HG03095 (cell line): ENCODE data around the gene ATP6V0E2.
"Not testable (repeated sequence)": the region's sequence is repeated elsewhere in the genome, so short reads cannot be mapped to it uniquely, and the experiment has no call there.

Experiments
- ATAC-seq: cut with Tn5 transposase; IDR thresholded peaks from one replicate; pipeline ENCODE4 v1.9.1; 2021; ENCODE audit warnings: moderate library complexity; ENCODE audit not compliant: unreplicated experiment

ATP6V0E2 gene

DNA sequence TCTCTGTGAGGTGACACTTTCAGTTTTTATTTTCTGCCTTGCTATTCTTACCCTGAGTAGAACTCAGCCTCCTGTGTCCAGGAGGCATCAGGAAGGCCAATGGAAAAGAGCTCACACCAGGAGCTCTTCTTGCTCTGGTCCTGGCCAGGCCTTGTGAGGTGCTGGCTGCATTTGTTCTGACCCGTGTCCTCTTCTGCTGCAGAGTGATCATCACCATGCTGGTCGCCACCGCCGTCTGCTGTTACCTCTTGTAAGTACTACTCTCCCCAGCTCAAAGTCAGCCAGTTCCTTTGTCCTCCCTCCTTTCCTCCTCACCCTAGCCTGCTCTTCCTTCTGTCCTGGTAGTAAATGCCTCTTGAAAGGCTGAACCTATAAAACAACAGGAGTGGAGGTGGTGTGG is 1.6 kb downstream of the ATP6V0E2 start:
- ATAC-seq, result no peak

DNA sequence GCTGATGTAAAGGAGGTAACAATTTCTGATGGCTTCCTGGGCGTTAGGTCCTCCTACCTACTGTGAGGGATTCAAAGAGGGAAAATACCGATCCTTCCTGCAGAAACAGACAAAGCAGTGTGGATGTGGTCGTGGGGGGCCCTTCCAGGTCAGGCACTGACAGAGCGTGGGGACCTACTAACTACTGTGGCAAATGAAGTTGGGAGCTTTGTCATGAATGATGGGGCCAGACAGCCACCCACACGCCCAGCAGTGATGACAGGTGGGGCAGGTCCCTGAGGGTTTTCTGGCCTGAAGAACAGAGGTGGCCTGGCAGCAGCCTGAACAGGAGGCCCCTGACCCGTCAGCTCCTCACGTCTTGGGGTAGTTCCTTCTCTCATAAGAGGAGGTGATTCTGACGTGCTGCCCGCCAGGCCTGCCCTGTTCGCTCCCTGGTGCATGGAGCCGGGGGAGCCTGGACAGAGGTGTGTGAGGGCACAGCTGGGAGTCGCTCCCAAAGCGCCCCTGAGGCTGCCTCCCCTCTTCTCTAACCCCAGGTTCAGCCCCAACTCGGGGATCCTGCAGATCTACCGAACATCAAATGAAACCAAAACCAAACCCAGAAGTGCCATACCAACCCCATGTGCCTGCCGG is 4.2 kb downstream of the ATP6V0E2 start:
- no peak for ATAC-seq

DNA sequence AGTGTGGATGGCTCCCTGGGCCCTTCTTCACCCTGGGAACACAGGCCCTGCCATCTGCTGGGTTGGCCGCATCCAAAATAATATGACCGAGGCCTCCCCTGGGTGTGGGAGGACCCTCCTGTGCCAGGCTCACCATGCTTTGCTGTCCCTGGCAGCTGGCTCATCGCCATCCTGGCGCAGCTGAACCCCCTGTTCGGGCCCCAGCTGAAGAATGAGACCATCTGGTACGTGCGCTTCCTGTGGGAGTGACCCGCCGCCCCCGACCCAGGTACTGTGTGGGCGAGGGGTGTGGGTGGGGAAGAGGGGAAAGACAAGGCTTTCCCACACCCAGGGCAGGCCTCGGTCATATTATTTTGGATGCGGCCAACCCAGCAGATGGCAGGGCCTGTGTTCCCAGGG is 4.8 kb downstream of the ATP6V0E2 start:
- no peak for ATAC-seq

DNA sequence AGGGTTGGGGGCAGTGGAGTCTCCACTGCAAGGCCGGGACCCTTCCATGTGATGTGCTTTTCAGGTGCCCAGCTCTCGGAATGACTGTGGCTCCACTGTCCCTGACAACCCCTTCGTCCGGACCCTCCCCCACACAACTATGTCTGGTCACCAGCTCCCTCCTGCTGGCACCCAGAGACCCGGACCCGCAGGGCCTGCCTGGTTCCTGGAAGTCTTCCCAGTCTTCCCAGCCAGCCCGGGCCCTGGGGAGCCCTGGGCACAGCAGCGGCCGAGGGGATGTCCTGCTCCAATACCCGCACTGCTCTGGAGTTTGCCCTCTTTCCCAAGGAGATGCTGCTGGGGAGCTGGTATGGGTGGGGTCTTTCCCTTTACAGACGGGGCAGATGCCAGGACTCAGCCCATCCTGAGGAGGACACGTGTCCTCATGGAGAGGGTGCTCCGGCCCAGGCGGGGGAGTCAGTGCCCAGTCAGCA is 5.5 kb downstream of the ATP6V0E2 start:
- ATAC-seq, result no peak

DNA sequence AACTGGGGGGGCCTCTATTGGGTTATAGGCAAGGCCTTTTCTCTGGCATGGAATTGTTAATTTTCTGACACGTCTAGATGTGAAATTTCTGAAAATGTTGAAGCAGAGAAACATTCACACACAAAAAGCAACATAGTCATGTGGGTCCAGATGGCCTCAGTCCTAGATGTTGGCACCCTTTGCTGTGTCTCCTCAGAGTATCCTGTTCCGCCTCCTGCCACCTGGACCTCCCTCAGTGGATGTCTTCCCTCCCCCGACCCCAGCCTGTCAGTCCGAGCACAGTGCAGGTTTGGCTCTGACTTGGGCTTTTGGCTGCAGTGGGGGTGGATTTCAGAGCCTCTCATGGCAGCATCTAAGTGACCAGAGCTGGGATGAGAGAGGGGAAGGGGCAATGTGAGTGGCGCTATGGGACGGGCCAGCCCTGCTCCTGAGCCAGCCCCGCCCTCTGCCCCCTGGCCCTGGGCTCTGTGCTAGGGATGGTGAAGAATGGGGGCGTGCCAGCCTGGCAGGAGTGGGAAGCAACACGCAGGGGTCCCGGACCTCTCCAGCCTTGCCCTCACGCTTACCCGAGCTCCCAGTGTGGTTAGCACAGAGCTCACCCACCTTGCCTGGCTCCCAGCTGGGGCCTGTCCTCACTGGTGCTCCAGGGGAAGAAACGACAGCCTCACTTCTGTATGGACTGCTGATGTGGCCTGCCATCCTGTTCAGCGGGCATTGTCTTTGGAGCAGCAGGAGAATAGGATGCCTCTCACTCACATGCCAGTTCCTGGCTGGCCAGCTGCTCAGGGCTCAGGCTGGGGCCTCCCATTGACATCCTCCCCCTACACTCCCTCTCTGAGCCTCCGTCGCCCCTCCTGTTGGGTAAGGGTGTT is 6.2 kb downstream of the ATP6V0E2 start:
- no peak for ATAC-seq

DNA sequence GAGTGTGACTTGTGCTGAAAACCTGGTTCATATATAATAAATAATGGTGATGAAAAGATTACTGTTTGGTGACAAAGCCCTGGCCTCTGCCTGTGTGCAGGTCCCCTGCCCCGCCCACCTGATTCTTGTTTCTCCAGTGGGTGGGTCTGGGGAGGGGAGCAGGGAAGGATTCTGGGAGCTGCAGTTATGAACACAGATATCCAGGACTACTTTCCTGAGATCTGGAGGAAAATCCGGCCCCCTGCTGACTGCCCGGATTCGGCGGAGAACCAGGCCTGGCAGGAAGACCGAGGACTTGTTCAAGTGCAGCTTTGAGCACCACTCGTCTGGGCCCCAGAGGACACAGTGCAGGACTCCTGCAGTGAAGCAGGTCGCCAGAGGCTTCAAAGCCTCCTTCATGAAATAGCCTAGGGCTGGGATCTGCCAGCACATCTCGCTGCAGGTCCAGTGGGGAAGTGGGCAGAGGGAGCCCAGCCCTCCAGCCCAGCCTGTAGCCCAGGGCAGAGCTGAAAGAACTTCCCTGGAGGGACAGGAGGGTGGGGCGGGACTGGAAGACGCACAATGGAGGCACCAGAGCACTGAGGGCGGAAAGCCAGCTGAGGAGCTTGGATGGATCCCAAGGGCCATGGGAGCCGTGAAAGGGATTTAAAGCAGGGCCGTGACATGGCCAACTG is 7.0 kb downstream of the ATP6V0E2 start:
- no peak for ATAC-seq

DNA sequence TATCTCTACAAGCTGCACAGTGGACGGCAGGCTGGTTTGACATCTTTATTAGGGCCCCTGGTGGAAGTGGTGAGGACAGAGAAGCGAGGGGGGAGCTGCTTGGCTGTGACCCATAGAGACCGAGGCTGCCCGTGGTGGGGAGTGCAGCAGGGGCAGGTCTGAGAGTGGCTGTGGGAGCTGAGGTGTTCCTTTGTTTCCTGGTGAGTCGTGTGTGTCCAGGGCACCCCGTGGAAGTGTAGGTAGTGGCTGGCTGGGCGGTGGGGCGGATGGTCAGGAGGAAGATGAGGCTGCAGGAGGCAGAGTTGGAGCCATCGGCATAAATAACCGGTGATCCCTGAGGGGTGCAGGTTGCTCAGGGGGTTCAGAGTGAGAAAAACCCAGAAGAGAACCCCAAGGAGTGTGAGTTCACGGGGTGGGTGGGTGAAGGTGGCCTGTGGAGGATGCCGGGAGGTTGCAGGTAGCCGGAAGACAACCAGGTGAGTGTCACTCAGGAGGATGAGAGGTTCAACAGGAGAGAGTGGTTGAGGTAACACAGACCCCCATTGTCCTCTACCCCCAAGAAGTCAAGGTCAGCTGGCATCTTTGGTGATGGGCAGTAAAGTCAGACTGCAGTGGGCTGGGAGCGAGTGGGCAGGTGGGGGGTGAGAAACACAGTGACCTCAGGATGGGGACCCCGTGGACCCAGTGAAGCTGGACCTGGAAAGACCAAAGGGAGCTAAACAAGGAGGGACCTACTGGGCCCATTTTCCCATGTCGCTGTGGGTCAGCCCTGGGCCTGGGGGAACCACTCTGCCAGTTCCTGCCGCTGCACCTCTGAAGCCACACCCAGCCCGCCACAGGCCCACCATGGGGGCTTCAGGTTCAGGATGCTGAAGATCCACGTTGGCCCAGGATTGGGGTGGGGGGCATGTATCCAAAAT is 7.8 kb downstream of the ATP6V0E2 start:
- ATAC-seq, result no peak

DNA sequence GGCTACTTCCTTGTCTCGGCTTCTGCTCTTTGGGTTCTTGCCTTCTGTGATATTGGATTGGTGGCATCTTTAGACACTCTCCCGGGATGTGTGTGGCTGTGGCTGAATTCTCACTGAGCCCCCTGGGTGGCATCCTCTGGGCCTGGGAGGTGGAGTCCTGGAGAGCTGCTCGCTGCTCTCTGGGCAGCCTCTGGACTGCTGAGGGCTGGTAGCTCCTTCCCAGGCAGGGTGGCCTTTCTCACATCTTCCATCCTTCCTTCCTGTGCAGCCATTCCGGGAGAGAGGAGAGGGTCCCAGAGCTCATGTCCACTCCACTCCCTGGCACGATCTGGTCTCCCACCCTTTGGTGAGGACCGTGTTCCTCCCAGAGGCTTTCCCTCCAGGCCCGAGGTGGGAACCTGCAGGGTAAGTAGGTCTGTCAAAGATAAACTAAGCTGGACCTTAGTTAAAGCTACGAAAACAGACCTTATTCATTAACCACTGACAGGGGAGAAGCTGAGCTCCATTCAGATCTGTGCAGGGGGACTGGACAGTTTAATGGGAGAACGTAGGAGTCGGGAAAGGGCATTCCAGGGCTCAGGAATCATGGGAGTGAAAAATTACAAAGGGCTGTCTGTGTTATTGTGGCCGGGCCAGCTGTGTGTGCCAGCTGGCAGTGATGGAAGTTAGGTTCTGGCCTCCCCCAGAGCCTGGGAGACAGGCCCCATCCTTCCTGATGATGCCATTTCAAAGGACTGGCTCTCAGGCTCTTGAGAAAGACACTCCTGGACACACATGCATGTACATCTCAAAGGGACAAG is 8.7 kb downstream of the ATP6V0E2 start:
- ATAC-seq, result no peak

DNA sequence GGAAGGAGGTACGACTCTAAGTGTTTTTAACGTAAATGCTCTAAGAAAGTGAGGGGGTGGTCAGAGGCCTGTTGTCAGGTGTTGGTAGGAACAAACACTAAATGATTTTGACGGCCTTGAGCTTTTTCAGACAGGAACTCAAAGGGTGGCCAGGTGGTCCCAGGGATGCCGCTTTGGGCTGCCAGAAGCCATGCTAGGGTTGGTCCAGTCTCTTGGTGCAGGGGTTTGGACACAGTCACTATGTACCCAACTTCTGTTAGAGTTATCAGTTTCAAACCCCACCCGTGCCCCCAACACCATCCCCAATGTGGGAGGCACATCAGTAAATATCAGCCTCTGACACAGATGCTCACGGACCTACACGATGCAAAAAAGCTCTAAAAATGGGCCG is 9.3 kb downstream of the ATP6V0E2 start:
- no peak for ATAC-seq

DNA sequence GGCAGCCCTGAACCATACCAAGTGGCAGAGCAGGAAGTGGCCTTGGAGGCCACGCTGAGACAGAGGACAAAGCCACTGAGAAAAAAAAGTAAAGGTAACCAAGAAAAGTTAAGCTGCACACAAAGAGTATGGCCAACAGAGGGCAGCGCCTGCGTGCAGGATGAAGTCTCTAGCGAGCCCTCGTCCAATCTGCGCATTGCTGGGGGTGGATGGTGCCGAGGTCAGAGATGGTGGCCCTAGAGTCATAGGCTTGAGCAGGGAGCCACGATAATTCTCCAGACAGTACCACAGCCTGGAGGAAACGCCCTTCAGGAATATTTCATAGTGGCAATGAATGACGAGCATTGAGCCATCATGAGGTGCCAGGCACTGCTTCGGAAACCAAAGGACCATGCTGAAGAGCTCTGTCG is 9.7 kb downstream of the ATP6V0E2 start:
- ATAC-seq, result no peak

DNA sequence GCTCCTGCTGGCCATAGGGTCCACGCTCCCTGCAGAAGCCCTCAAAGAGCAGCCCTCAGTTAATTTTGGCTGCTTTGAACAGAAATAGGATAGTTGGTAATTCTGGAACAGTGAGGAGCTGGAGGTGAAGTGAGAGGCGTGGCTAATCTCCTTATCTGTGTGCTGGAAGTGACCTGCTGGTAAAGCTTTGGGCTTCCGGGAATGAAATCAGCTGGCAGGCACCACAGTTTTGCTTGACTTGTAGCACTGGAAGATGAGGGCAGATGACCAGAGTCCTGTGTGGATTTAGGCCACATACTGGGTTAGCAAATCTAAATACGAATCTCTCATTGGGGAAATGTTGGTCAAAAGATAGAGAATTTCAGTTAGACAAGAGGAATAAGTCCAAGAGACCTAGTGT is 10.2 kb downstream of the ATP6V0E2 start:
- ATAC-seq, result no peak

DNA sequence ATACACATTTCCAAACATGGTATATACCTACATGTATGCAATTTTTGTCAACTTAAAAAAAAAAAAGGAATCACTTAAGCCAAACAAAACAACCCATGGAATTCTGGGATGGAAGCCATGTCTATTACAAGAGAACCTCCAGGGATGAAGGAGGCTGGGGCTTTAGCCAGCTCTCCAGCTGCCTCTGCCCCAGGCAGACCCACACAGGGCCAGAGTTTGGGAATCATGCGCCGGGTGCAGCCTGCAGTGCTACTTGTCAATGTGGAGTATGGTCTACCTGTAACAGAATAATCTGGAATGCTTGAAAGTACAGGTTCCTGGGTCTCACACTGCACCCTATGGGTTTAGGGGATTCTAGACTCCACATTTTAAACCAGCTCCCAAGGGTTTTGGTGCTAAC is 10.8 kb downstream of the ATP6V0E2 start:
- ATAC-seq, result no peak

DNA sequence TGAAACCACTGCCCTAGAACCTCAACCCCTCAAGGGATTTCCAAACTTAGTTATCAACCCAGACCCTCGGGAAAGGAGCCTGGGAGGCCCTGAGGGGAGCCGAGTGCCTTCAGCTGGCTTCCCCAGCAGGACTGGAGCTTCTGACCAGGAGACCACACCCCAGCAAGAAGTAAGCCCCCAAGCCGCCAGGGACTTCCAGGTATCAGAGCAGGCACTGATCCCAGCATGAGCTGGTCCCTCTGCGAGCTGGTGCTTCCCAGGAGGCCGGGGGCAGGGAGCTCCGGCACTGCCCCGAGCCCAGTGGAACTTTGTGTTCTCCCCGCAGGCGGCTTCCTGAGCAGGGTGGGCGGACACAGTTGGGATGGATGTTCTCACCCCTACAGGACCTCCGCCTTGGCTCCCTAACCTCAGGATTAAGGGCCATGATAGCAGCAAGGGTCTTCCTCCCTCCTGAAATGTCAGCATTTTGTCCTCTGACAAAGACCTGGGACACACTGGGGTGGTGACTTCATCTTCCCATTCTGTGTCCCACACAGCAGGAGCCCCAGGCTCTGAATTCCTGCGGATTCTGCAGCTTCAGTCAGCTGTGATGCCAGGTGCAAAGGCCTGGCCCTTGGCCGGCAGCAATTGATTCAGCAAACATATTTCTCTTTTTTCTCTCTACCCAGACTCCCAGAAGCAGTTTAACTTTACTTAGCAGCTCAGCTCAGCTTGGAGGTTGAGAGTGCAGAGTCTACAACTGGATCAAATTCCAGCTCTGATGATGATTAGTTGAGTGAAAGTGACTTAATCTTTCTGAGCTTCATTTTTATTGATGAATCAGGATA is 11.6 kb downstream of the ATP6V0E2 start:
- no peak for ATAC-seq

DNA sequence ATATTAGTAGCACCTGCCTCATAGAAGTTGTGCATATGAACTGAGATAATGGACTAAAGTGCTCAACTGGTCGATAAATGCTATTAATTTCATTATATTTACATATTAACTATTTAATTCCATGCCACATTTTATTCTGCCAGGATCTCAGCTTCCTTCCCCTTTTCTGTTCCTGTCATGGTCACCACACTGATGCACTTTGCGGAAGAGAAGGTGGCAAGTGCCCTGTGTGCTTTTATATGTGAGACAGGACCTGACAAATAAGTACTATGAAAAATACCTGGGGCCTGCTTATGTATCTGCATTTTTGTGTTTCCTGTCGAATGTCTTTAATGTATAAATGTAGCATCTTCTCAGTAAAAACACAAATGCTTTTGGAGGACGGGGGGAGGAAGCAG is 12.2 kb downstream of the ATP6V0E2 start:
- ATAC-seq, result no peak

DNA sequence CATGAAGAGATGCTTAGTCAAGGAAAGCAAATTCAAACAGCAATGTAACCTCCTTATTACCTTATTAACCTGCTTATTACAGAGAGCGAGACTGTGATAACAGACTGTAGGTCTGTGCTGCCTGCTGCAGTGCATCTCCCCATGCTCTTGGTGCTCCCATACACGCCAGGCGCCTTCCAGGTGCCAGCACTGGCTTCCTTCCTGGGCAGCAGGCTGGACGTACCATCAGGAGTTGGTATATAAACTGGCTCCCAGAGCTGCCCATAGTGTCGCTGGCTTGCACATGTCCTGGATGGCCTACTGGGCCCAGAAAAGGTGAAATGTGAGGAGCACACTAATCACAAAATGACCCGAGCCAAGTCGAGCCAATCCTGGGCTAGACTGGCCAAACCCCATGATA is 13.5 kb downstream of the ATP6V0E2 start:
- ATAC-seq, result no peak

DNA sequence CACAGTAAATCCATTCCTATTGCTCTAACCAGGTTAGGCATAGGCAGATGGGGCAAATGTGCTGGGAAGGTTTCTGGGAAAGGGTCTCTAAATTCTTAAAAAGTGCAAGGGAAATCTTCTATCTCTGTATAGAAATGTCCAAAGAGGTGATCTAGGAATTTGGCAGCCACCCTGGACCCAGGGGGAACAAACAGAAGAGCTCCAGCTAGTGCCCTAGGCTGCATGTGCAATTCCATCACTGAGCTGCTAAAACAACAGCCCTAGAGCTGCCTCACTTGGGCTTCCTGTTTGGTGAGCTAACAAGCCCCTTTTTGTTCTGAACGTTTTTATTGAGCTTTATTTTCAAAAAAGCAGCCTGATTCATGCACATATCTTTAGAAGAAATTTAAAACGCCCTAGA is 16.9 kb downstream of the ATP6V0E2 start:
- not testable (repeated sequence) for ATAC-seq

DNA sequence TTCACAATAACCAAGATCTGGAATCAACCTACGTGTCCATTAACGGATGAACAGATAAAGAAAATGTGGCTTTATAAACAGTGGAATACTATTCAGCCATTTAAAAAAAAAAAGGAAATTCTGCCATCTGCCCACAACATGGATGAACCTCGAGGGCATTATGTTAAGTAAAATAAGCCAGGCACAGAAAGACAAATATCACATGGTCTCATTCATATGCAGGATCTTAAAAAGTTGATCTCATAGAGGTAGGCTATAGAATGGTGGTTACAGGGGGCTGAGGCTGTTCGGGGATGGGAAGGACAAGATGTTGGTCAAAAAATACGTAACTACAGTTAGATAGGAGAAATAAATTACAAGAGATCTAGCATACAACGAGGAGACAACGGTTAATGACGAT is 21.2 kb downstream of the ATP6V0E2 start:
- not testable (repeated sequence) for ATAC-seq

DNA sequence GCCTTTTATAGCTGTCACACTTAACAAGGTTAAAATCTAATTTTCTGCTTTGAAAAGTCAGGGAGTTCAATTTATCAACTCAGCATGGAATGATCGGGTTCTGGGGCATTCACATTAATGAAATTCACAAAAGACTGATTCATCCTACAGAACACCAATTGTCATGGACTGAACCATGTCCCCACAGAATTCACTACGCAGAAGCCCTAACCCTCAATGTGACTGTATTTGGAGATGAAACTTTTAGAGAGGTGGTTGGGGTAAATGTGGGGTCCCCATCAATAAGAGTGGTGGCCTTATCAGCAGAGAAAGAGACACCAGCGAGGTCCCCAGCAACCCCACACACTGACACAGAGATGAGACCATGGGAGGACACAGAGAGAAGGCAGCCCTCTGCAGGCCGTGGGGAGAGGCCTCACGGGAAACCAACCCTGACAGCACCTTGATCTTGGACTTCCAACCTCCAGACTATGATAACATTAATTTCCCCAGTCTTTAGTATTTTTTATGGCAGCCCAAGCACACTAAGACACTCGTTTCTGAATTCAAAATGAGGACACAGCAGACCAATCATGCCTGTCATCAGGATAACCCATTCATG is 34.1 kb downstream of the ATP6V0E2 start:
- ATAC-seq, result not testable (repeated sequence)

DNA sequence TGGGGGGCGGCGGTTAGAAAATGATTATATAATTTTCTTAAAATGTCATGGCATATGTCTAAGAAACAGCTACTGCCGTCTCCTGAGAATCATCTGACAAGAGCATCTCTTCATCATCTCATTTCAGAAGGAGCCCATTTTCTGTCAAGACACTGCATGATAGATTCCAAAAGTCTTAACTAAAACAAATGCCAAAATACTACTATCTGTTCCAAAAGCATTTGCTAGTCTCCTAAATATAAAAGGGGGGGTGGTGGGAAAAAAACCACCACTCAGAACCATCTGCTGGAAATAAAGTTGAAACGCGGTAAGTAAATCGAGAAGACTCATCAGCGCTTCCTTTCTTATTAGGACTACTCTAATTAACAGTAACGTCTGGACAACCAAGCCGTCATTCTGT is 36.5 kb downstream of the ATP6V0E2 start:
- not testable (repeated sequence) for ATAC-seq
